Hepatocyte (in vitro differentiated cells): ENCODE results near the gene SNX24. TPM values are rescaled to one million over a fixed set of nuclear protein-coding genes. Genes with fewer than 3 reads are reported as not detected.
A peak's percentile ranks its signal among the peaks of the same experiment; 100 is the strongest.

Experiments
- DNase-seq: peaks from one replicate; pipeline ENCODE4 v3.0.0-alpha.2; 2016; ENCODE audit warnings: low spot score
- H2AFZ ChIP-seq: fragments of 200-600 bp; sonication (generic); 2 replicates; pipeline ENCODE4 v1.6.0; 2016; ENCODE audit warnings: antibody characterized with exemption, mild to moderate bottlenecking
- H3K27ac ChIP-seq: fragments of 200-600 bp; sonication (generic); 2 replicates; pipeline ENCODE4 v1.5.1; 2016; ENCODE audit warnings: mild to moderate bottlenecking
- H3K27me3 ChIP-seq: fragments of 200-600 bp; sonication (generic); 2 replicates; pipeline ENCODE4 v1.6.1; 2016
- H3K36me3 ChIP-seq: fragments of 200-600 bp; sonication (generic); replicated peaks from 2 replicates; pipeline ENCODE4 v1.5.1; 2016; ENCODE audit warnings: low read depth; ENCODE audit not compliant: insufficient read depth
- H3K4me1 ChIP-seq: fragments of 200-600 bp; sonication (generic); 2 replicates; pipeline ENCODE4 v1.5.1; 2016; ENCODE audit warnings: mild to moderate bottlenecking, moderate library complexity; ENCODE audit not compliant: insufficient read depth
- H3K4me2 ChIP-seq: fragments of 200-600 bp; sonication (generic); 2 replicates; pipeline ENCODE4 v1.6.0; 2016
- H3K4me3 ChIP-seq: fragments of 200-600 bp; sonication (generic); 2 replicates; pipeline ENCODE4 v1.5.1; 2016; ENCODE audit warnings: mild to moderate bottlenecking
- H3K79me2 ChIP-seq: fragments of 200-600 bp; sonication (generic); 2 replicates; pipeline ENCODE4 v1.6.0; 2017; ENCODE audit warnings: mild to moderate bottlenecking
- H3K9me2 ChIP-seq: fragments of 200-600 bp; sonication (generic); replicated peaks from 2 replicates; pipeline ENCODE4 v1.6.0; 2017; ENCODE audit warnings: mild to moderate bottlenecking; ENCODE audit not compliant: insufficient read depth
- H3K9me3 ChIP-seq: fragments of 200-600 bp; sonication (generic); 2 replicates; pipeline ENCODE4 v1.5.1; 2016; ENCODE audit warnings: low read depth, mild to moderate bottlenecking
- H4K20me1 ChIP-seq: fragments of 200-600 bp; sonication (generic); 2 replicates; pipeline ENCODE4 v1.6.0; 2016; ENCODE audit warnings: mild to moderate bottlenecking; ENCODE audit not compliant: insufficient read depth, poor library complexity, severe bottlenecking
- EZH2 ChIP-seq: fragments of 200-600 bp; sonication (generic); IDR thresholded peaks from 2 replicates; pipeline ENCODE4 v1.6.1; 2016; ENCODE audit warnings: antibody characterized with exemption, mild to moderate bottlenecking, borderline replicate concordance
- EZH2phosphoT487 ChIP-seq: fragments of 200-600 bp; sonication (generic); IDR thresholded peaks from one replicate; pipeline ENCODE4 v1.6.1; 2018; ENCODE audit warnings: antibody characterized with exemption, mild to moderate bottlenecking, low read depth, moderate library complexity; ENCODE audit not compliant: unreplicated experiment, severe bottlenecking
- WGBS: methylation state at CpG from one replicate; pipeline ENCODE4 v1.1.6; 2016; ENCODE audit warnings: low lambda C conversion rate; ENCODE audit errors: missing lambda C conversion rate; 5-methylcytosine and 5-hydroxymethylcytosine counted together
- polyA plus RNA-seq: library from polyadenylated mRNA; unstranded; fragments of >200 nt; fragmentation: Nextera tagmentation; extraction: Ambion mirVana; gene quantifications from 2 replicates; pipeline ENCODE4 v1.2.1, GENCODE V29; 2016
- total RNA-seq: library from RNA; depleted of rRNA; stranded (reverse); fragments of >200 nt; gene quantifications from 2 replicates; pipeline ENCODE4 v1.2.3, GENCODE V29; 2014
- TF ChIP-seq, protein P1 (sequence below): fragments of 200-600 bp; sonication (generic); IDR thresholded peaks from 2 replicates; pipeline ENCODE4 v1.5.1; 2016; ENCODE audit warnings: antibody characterized with exemption, mild to moderate bottlenecking; ENCODE audit not compliant: poor library complexity

SNX24 gene, protein sequence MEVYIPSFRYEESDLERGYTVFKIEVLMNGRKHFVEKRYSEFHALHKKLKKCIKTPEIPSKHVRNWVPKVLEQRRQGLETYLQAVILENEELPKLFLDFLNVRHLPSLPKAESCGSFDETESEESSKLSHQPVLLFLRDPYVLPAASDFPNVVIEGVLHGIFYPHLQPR
- total RNA-seq (26.9 and 38.2 TPM in 2 replicates), polyA plus RNA-seq (28.8 and 33.3 TPM in 2 replicates)

DNA sequence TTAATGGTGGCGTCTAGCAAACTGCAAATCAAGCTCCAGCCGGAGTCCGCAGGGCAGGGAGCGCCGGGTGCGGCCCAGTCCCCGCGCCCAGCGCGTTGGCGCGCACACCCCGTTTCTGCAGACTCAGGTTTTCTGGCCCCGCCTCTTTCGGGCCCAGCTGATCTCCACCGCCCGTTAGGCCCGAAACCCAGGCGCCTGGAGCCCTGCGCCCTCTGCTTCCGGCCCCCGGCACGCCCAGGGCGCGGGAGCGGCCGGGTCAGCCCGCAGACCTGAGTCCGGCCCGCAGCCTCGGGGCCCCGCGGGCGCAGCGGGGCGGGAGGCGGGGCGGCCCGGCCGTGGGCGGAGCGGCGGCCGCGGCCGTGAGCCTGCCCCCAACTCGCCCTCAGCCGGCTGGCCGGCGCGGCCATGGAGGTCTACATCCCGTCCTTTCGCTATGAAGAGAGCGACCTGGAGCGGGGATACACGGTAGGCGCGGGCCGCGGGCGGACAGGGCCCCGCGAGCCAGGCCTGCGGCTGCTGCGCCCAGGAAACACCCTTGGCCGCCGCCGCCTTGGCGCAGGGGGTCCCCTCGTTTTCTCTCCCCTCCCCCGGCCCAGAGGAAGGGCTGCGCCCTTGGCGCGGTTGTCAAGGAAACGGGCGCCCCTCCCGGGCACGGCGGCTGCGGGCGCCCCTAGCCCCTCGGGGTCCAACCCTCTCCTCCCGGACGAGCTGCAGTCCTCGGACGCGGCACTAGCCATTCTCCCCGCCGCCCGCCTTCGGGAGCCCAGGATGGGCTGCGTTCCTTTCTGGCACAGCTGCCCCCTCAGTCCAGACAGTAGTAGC is at the start of gene SNX24:
TSS of gene SNX24 (plus strand) at position 385 of the 822 bp plus-strand sequence. CDS start at position 406, 21 bp downstream.
- Histone ChIP-seq H3K9me3 (no peaks in the 10 kb centered on the region), H3K79me2 (peaks cover 36% of the 10 kb centered on the region), H3K36me3 (no peaks in the 10 kb centered on the region), H3K4me1 (peaks cover 27% of the 10 kb centered on the region), H2AFZ (peak within 1 kb of the TSS; percentile 89), H3K27ac (peak within 1 kb of the TSS; percentile 94), H3K27me3 (no peaks in the 10 kb centered on the region), H3K9me2 (no peaks in the 10 kb centered on the region), H4K20me1 (no peaks in the 10 kb centered on the region), H3K4me3 (peak within 1 kb of the TSS; percentile 99), H3K4me2 (peak within 1 kb of the TSS; percentile 77)
- 2% methylated on average over 55 of the region's 92 CpGs for WGBS
- TF ChIP-seq, protein P1, sequence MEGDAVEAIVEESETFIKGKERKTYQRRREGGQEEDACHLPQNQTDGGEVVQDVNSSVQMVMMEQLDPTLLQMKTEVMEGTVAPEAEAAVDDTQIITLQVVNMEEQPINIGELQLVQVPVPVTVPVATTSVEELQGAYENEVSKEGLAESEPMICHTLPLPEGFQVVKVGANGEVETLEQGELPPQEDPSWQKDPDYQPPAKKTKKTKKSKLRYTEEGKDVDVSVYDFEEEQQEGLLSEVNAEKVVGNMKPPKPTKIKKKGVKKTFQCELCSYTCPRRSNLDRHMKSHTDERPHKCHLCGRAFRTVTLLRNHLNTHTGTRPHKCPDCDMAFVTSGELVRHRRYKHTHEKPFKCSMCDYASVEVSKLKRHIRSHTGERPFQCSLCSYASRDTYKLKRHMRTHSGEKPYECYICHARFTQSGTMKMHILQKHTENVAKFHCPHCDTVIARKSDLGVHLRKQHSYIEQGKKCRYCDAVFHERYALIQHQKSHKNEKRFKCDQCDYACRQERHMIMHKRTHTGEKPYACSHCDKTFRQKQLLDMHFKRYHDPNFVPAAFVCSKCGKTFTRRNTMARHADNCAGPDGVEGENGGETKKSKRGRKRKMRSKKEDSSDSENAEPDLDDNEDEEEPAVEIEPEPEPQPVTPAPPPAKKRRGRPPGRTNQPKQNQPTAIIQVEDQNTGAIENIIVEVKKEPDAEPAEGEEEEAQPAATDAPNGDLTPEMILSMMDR: no peak
- TF ChIP-seq EZH2phosphoT487 (no peak), EZH2 (no peak)
- DNase-seq: peak; percentile 91

DNA sequence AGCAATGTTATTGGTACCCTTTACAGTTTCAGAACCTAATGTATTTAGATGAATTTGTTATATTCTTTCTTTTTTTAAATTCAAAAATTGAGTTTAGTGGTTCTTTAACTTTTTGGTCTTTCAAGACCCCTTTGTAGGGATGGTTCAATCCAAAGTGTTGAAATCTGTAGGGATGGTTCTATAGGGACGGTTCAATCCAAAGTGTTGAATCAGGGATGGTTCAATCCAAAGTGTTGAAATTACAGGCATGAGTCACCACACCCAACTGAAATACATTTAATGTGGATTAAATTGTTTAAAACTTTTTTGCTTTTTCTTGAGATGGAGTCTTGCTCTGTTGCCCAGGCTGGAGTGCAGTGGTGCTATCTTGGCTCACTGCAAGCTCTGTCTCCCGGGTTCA is 39.9 kb upstream of the SNX24 start:
- WGBS: 94% methylated on average over 2 of the region's 2 CpGs
- Histone ChIP-seq H3K27me3 (no peaks in the 10 kb centered on the region), H3K9me3 (no peaks in the 10 kb centered on the region), H3K4me3 (no peak overlapping the region), H3K4me1 (no peaks in the 10 kb centered on the region), H4K20me1 (no peaks in the 10 kb centered on the region), H3K36me3 (no peaks in the 10 kb centered on the region), H3K27ac (no peak overlapping the region), H3K79me2 (no peaks in the 10 kb centered on the region), H2AFZ (no peak overlapping the region), H3K4me2 (no peak overlapping the region), H3K9me2 (no peaks in the 10 kb centered on the region)
- TF ChIP-seq EZH2phosphoT487 (no peak), EZH2 (no peak)
- TF ChIP-seq, protein P1: no peak
- no peak for DNase-seq

DNA sequence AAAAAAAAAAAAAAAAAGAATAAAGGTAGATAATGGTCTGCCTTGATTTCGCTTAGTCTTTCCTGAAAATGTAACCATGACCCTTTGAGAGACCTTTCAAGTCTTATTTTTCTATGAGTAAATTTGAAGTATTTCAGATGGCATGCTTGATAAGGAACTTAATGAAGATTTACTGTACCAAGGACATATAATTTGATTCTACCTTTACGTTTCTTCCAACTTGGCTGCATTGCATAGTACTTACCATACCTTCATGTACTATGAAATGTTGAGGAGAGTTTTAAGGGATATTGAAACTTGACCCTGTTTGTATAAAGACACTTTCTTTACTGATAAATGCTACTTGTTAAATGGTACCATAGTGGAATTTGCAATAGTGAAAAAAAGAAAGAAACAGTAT is 35.0 kb upstream of the SNX24 start:
- Histone ChIP-seq H3K79me2 (no peaks in the 10 kb centered on the region), H3K4me3 (no peak overlapping the region), H3K4me2 (no peak overlapping the region), H3K9me3 (no peaks in the 10 kb centered on the region), H3K36me3 (no peaks in the 10 kb centered on the region), H3K4me1 (no peaks in the 10 kb centered on the region), H3K9me2 (no peaks in the 10 kb centered on the region), H4K20me1 (no peaks in the 10 kb centered on the region), H2AFZ (no peak overlapping the region), H3K27ac (no peak overlapping the region), H3K27me3 (no peaks in the 10 kb centered on the region)
- no peak for TF ChIP-seq EZH2phosphoT487
- TF ChIP-seq, protein P1: no peak
- no peak for TF ChIP-seq EZH2
- WGBS: 91% methylated on average over 2 of the region's 2 CpGs
- no peak for DNase-seq
